Parathyroid adenoma (tissue), 2 donors: ENCODE measurements around the gene PVALEF.
"Not testable (repeated sequence)": the region's sequence is repeated elsewhere in the genome, so short reads cannot be mapped to it uniquely, and the experiment has no call there.

ENCODE experiments used
- H2AFZ ChIP-seq: fragments of 300-600 bp; sonication (generic); one replicate; pipeline ENCODE4 v1.7.0; 2017; ENCODE audit warnings: antibody characterized with exemption, mild to moderate bottlenecking
- H3K27ac ChIP-seq: fragments of 300-600 bp; sonication (generic); one replicate; pipeline ENCODE4 v1.7.0; 2017
- H3K27me3 ChIP-seq: fragments of 300-600 bp; sonication (generic); one replicate; pipeline ENCODE4 v1.7.0; 2017; ENCODE audit warnings: low read length; ENCODE audit not compliant: control insufficient read depth, insufficient read depth
- H3K36me3 ChIP-seq: fragments of 300-600 bp; sonication (generic); one replicate; pipeline ENCODE4 v1.7.0; 2017; ENCODE audit warnings: low read length; ENCODE audit not compliant: control insufficient read depth, insufficient read depth
- H3K4me1 ChIP-seq: fragments of 300-600 bp; sonication (generic); one replicate; pipeline ENCODE4 v1.7.0; 2017; ENCODE audit warnings: control low read depth
- H3K4me2 ChIP-seq: fragments of 300-600 bp; sonication (generic); one replicate; pipeline ENCODE4 v1.7.0; 2017; ENCODE audit warnings: low read length
- H3K4me3 ChIP-seq: fragments of 300-600 bp; sonication (generic); one replicate; pipeline ENCODE4 v1.7.0; 2017; ENCODE audit warnings: low read depth, low read length
- H3K79me2 ChIP-seq: fragments of 300-600 bp; sonication (generic); one replicate; pipeline ENCODE4 v1.7.0; 2017; ENCODE audit warnings: control low read depth
- H3K9ac ChIP-seq: fragments of 300-600 bp; sonication (generic); one replicate; pipeline ENCODE4 v1.7.0; 2017; ENCODE audit warnings: mild to moderate bottlenecking
- H3K9me3 ChIP-seq: fragments of 300-600 bp; sonication (generic); one replicate; pipeline ENCODE4 v1.7.0; 2017; ENCODE audit warnings: low read length; ENCODE audit not compliant: control insufficient read depth
- TF ChIP-seq, protein P1 (sequence below): fragments of 300-600 bp; sonication (generic); IDR thresholded peaks from one replicate; pipeline ENCODE4 v1.7.0; 2017; ENCODE audit warnings: antibody characterized with exemption, mild to moderate bottlenecking
- donor health status: primary hyperparathyroidism.

Gene PVALEF

DNA sequence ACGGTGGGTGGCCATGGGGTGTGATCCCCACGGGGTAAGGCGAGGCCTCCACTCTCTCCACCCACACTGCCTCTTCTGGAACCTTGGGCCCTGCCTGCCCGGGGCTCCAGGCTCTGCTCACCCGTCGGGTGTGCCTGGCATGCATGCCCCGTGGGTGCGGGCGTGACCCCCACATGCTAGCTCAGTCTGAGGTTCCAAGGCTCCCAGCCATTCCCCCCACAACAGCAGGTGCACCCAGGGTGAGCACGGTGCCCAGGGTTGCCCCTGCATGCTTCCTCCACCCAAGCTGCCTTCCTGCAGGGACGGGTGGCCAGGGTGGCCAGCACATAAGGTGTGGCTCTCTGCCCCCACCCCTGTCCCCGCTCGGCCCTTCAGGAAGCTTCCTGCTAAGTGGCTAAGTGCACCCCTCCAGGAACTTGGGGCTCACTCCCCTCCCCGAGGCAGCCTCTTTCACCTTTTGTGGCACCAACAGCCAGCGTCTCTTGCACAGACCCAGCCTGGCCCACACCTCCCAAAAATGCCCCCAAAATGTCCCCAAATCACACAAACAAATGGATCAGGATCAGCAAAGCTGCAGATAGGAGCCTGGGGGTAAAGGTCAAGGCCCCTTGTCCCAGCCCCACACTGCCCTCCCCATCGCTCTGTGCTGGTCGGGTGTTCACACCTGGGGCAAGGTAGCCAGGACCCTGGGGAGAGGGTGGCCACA lies 21.4 kb upstream of the PVALEF start:
- no peak overlapping the region for H3K4me2 ChIP-seq
- no peak overlapping the region for H2AFZ ChIP-seq
- H3K27ac ChIP-seq, result no peak overlapping the region
- no peaks in the 10 kb centered on the region for H3K27me3 ChIP-seq
- no peak overlapping the region for H3K4me3 ChIP-seq
- H3K4me1 ChIP-seq, result no peaks in the 10 kb centered on the region
- H3K36me3 ChIP-seq, result no peaks in the 10 kb centered on the region
- H3K9me3 ChIP-seq, result no peaks in the 10 kb centered on the region
- TF ChIP-seq, protein P1, sequence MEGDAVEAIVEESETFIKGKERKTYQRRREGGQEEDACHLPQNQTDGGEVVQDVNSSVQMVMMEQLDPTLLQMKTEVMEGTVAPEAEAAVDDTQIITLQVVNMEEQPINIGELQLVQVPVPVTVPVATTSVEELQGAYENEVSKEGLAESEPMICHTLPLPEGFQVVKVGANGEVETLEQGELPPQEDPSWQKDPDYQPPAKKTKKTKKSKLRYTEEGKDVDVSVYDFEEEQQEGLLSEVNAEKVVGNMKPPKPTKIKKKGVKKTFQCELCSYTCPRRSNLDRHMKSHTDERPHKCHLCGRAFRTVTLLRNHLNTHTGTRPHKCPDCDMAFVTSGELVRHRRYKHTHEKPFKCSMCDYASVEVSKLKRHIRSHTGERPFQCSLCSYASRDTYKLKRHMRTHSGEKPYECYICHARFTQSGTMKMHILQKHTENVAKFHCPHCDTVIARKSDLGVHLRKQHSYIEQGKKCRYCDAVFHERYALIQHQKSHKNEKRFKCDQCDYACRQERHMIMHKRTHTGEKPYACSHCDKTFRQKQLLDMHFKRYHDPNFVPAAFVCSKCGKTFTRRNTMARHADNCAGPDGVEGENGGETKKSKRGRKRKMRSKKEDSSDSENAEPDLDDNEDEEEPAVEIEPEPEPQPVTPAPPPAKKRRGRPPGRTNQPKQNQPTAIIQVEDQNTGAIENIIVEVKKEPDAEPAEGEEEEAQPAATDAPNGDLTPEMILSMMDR, result no peak
- peaks cover 4% of the 10 kb centered on the region for H3K79me2 ChIP-seq
- H3K9ac ChIP-seq, result no peak overlapping the region

DNA sequence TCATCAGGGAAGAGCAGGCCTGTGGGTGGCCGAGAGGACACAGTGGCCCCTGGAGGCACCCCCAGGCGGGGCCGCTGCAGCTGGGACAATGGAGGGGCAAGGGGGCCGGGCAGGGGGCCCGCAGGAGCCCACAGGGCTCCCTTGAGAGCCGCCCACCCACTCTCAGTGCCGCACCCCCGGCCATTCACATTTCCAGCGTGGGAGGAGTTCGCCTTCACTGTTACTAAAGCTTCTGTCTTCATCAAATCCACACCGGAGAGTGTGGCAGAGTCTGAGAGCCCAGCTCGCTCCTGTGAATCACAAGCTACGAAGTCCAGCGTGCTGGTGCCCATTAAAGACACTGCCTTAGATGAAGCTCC lies 20.9 kb upstream of the PVALEF start:
- H3K27me3 ChIP-seq, result no peaks in the 10 kb centered on the region
- no peaks in the 10 kb centered on the region for H3K36me3 ChIP-seq
- TF ChIP-seq, protein P1, result no peak
- no peak overlapping the region for H2AFZ ChIP-seq
- H3K9ac ChIP-seq, result no peak overlapping the region
- peaks cover 4% of the 10 kb centered on the region for H3K79me2 ChIP-seq
- no peak overlapping the region for H3K4me2 ChIP-seq
- H3K4me1 ChIP-seq, result no peaks in the 10 kb centered on the region
- no peaks in the 10 kb centered on the region for H3K9me3 ChIP-seq
- H3K27ac ChIP-seq, result no peak overlapping the region
- no peak overlapping the region for H3K4me3 ChIP-seq

DNA sequence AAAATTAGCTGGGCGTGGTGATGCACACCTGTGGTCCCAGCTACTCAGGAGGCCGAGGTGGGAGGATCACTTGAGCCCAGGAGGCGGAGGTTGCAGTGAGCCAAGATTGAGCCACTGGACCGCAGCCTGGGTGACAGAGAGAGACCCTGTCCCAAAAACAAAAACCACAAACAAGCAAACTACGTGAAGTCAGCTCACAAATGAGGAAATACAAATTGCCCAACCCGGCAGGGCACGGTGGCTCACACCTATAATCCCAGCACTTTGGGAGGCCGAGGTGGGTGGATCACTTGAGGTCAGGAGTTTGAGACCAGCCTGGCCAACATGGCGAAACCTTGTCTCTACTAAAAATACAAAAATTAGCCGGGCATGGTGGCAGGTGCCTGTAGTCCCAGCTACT lies 19.1 kb upstream of the PVALEF start:
- H3K4me1 ChIP-seq, H2AFZ ChIP-seq, H3K27ac ChIP-seq: not testable (repeated sequence)

GRCh38 chr17:81147701-81148100 lies 17.6 kb upstream of the PVALEF start:
- H3K9me3 ChIP-seq, result no peaks in the 10 kb centered on the region
- no peak overlapping the region for H3K4me3 ChIP-seq
- H3K4me2 ChIP-seq, result no peak overlapping the region
- H3K4me1 ChIP-seq, result no peaks in the 10 kb centered on the region
- H3K79me2 ChIP-seq, result no peaks in the 10 kb centered on the region
- H3K36me3 ChIP-seq, result no peaks in the 10 kb centered on the region
- H2AFZ ChIP-seq, result no peak overlapping the region
- TF ChIP-seq, protein P1, result no peak
- no peaks in the 10 kb centered on the region for H3K27me3 ChIP-seq
- no peak overlapping the region for H3K27ac ChIP-seq
- H3K9ac ChIP-seq, result no peak overlapping the region

More for the DNA sequence above, 19.1 kb upstream of the PVALEF start:
- not testable (repeated sequence) for H3K79me2 ChIP-seq, H3K9me3 ChIP-seq, H3K4me2 ChIP-seq, H3K36me3 ChIP-seq, H3K27me3 ChIP-seq, H3K9ac ChIP-seq, H3K4me3 ChIP-seq

DNA sequence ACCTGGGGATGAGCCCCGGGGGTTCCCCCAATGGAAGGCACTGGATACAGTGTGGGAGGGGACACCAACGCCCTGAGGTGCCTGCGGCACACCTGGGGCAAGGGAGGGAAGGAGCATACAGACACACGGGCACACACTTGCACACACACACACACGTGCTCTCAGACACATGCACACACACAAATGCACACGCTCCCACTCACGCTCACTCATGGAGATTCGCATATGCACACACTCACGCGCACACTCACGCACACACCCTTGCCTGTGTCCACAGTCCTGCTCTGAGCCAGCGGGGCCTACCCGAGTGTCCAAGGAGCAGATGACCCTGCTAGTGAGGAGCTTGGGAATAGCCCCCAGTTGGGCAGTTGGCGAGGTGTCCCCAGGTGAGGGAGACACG lies 16.7 kb upstream of the PVALEF start:
- Histone ChIP-seq H3K27ac (no peak overlapping the region), H3K4me1 (no peaks in the 10 kb centered on the region), H3K27me3 (no peaks in the 10 kb centered on the region), H2AFZ (no peak overlapping the region), H3K4me3 (no peak overlapping the region), H3K36me3 (no peaks in the 10 kb centered on the region), H3K4me2 (no peak overlapping the region), H3K9me3 (no peaks in the 10 kb centered on the region), H3K9ac (no peak overlapping the region), H3K79me2 (no peaks in the 10 kb centered on the region)
- TF ChIP-seq, protein P1, result no peak
